Measurements from ENCODE around the gene PHPT1. TPM values are rescaled to one million over a fixed set of nuclear protein-coding genes. Genes with fewer than 3 reads are reported as not detected.

PHPT1 gene
- total and polyA plus RNA-seq, 2 donors from 2014 or later: 108 to 283 TPM

GRCh38 chr9:136826703-136827582 is 22.3 kb upstream of the PHPT1 start:
- H3K4me3 ChIP-seq (ENCODE audit: low read length in 3 of 3): no peak overlapping the region

DNA sequence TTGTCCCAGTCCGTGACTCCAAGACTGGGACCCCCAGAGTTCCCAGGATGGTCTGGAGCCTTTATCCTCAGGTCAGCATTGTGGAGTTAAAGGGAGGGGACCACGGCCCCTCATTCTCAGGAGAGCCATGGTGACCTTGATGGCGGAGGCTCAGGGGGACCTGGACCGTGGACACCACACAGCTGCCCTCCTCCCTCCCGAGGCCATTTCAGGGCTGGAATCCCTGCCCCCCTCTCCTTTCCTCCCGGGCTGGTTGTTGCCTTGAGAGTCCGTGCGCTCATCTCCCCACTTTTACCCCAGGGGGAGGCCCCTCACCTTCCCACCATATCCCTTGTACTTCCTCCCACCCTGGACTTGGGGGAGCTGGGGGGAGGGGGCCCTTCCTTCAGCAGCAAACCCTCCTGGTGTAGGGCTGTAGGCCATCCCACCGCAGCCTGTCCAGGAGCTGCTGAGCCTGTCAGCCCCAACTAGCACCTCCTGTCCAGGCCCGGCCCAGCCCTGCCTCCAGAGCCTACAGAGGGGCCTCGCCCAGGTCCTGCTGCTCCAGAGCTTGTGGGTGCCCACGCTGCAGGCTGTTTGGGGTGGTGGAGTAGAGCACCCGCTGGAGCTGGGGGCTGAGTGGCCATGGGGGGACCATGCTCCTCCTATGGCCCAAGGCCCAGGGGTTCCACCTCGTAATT is 21.3 kb upstream of the PHPT1 start:
- Histone ChIP-seq H3K4me3 (ENCODE audit: low read length in 3 of 3) (no peak overlapping the region), H3K4me1 (ENCODE audit: control insufficient read depth in 2 of 3, insufficient read depth in 2 of 3, low read depth in 1 of 3, low read length in 3 of 3) (no peaks in the 10 kb centered on the region), H3K9ac (ENCODE audit: low read length in 3 of 3) (no peak overlapping the region), H3K27me3 (ENCODE audit: control insufficient read depth, insufficient read depth, low read length) (no peaks in the 10 kb centered on the region), H3K36me3 (ENCODE audit: control insufficient read depth in 2 of 3, insufficient read depth in 3 of 3, low read length in 3 of 3) (peaks cover 0 to 10% (median 9%) of the 10 kb centered on the region in 3 donors), H3K27ac (ENCODE audit: low read depth in 2 of 2, low read length in 2 of 2) (no peak overlapping the region), H3K9me3 (ENCODE audit: control insufficient read depth in 2 of 3, insufficient read depth in 1 of 3, low read length in 3 of 3) (no peaks in the 10 kb centered on the region)
- TF ChIP-seq CTCF (IDR thresholded peaks at IDR 0.05; ENCODE audit: borderline replicate concordance, extremely low read depth, insufficient read depth): no peak
- no peak for FAIRE-seq
- intact Hi-C loops (cut with DNase I): no loop called here
- DNase-seq: peak in 1 of 5 donors; percentile 56

More at GRCh38 chr9:136826703-136827582, 22.3 kb upstream of the PHPT1 start:
- TF ChIP-seq CTCF (IDR thresholded peaks at IDR 0.05; ENCODE audit: borderline replicate concordance, extremely low read depth, insufficient read depth): no peak
- intact Hi-C loops (cut with DNase I): no loop called here
- H3K27ac ChIP-seq (ENCODE audit: low read depth in 2 of 2, low read length in 2 of 2): no peak overlapping the region
- FAIRE-seq (no peak), DNase-seq (peak in 1 of 5 donors; percentile 63)
- H3K36me3 ChIP-seq (ENCODE audit: control insufficient read depth in 2 of 3, insufficient read depth in 3 of 3, low read length in 3 of 3): peaks cover 0 to 10% (median 9%) of the 10 kb centered on the region in 3 donors
- H3K4me1 ChIP-seq (ENCODE audit: control insufficient read depth in 2 of 3, insufficient read depth in 2 of 3, low read depth in 1 of 3, low read length in 3 of 3): no peaks in the 10 kb centered on the region
- no peak overlapping the region for H3K9ac ChIP-seq (ENCODE audit: low read length in 3 of 3)
- no peaks in the 10 kb centered on the region for H3K27me3 ChIP-seq (ENCODE audit: control insufficient read depth, insufficient read depth, low read length)
- H3K9me3 ChIP-seq (ENCODE audit: control insufficient read depth in 2 of 3, insufficient read depth in 1 of 3, low read length in 3 of 3): no peaks in the 10 kb centered on the region

DNA sequence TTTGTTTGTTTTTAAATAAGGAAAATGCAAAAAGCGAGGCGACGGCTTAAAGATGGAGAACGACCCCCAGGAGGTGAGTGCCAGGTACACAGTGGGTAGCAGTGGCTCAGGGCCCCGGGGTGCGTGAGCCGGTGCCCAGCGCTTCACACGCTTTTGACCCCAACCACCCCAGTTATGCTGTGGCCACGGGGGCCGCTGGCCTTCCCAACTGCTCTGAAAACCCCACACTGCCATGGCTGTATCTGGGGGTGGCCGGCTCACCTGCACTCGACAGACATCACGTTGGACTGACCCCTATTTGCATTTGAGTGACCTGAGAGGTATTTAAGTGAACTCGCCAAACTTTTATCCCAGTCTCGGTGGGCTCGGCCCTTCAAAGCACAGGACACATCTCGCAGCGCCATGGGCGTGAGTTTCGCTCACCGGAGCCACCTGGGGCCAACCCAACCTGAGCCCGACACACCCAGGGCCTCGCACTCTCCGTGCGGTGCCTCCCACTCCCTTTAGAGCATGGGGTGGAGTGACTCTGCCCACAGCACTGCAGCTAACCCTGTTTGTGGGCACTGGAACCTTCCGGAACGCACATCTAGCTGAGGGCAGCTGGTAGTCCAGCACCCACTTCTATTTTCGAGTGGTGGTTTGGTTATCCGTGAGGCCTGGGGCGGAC is 20.6 kb upstream of the PHPT1 start:
- peak in 1 of 5 donors; percentile 46 for DNase-seq
- no peak for FAIRE-seq

More for the DNA sequence above, 20.6 kb upstream of the PHPT1 start:
- H3K9ac ChIP-seq (ENCODE audit: low read length in 3 of 3): no peak overlapping the region
- H3K27ac ChIP-seq (ENCODE audit: low read depth in 2 of 2, low read length in 2 of 2): no peak overlapping the region
- peaks cover 0 to 10% (median 9%) of the 10 kb centered on the region in 3 donors for H3K36me3 ChIP-seq (ENCODE audit: control insufficient read depth in 2 of 3, insufficient read depth in 3 of 3, low read length in 3 of 3)
- no peaks in the 10 kb centered on the region for H3K27me3 ChIP-seq (ENCODE audit: control insufficient read depth, insufficient read depth, low read length)
- intact Hi-C loops (cut with DNase I): no loop called here
- no peaks in the 10 kb centered on the region for H3K9me3 ChIP-seq (ENCODE audit: control insufficient read depth in 2 of 3, insufficient read depth in 1 of 3, low read length in 3 of 3)
- no peak overlapping the region for H3K4me3 ChIP-seq (ENCODE audit: low read length in 3 of 3)
- no peak for TF ChIP-seq CTCF (IDR thresholded peaks at IDR 0.05; ENCODE audit: borderline replicate concordance, extremely low read depth, insufficient read depth)
- no peaks in the 10 kb centered on the region for H3K4me1 ChIP-seq (ENCODE audit: control insufficient read depth in 2 of 3, insufficient read depth in 2 of 3, low read depth in 1 of 3, low read length in 3 of 3)
